H1 (cell line): Measurements from ENCODE around the gene NTN4. TPM values are rescaled to one million over a fixed set of nuclear protein-coding genes. Genes with fewer than 3 reads are reported as not detected.

Experiments
- ATF2 ChIP-seq: IDR thresholded peaks from 2 replicates; pipeline ENCODE4 v1.6.1; 2012; ENCODE audit warnings: low read length, inconsistent platforms
- CHD7 ChIP-seq: fragments of 300-600 bp; sonication (generic); IDR thresholded peaks from 2 replicates; pipeline ENCODE4 v1.7.1; 2012; ENCODE audit warnings: low read length, moderate library complexity, mild to moderate bottlenecking, inconsistent platforms; ENCODE audit not compliant: insufficient replicate concordance
- PHF8 ChIP-seq: fragments of 200-600 bp; sonication (generic); conservative IDR thresholded peaks from 2 replicates; pipeline ENCODE4 v1.7.1; 2012; ENCODE audit warnings: low read depth, mild to moderate bottlenecking, inconsistent platforms, low read length, moderate library complexity
- RXRA ChIP-seq: IDR thresholded peaks from 2 replicates; pipeline ENCODE4 v1.6.1; 2011; ENCODE audit warnings: low read depth, mild to moderate bottlenecking, low read length, moderate library complexity; ENCODE audit not compliant: insufficient read depth
- SAP30 ChIP-seq: fragments of 300-600 bp; sonication (generic); IDR thresholded peaks from 2 replicates; pipeline ENCODE4 v1.7.1; 2012; ENCODE audit warnings: low read length, moderate library complexity, mild to moderate bottlenecking, inconsistent platforms; ENCODE audit not compliant: insufficient read depth, insufficient replicate concordance
- TAF1 ChIP-seq: IDR thresholded peaks from 2 replicates; pipeline ENCODE4 v1.6.1; 2011; ENCODE audit warnings: mild to moderate bottlenecking, low read depth, low read length
- TEAD4 ChIP-seq: IDR thresholded peaks from 2 replicates; pipeline ENCODE4 v1.6.1; 2012; ENCODE audit warnings: low read depth, low read length, inconsistent platforms, mixed read lengths
- polyA plus RNA-seq, 7 experiments: library from polyadenylated mRNA; depleted of rRNA in 3 of 7; stranded (reverse) in 5 of 7; unstranded in 2 of 7; fragments of >200 nt in 5 of 7; fragments of 200-250 nt in 2 of 7; gene quantifications; 1 replicate in 5 of 7; 2 replicates in 1 of 7; 4 replicates in 1 of 7; pipeline versions ENCODE4 v1.2.1 to v1.2.3, GENCODE V29; 2011 to 2013; ENCODE audit warnings: missing spikeins in 2 of 7, mixed read lengths in 2 of 7
- total RNA-seq: library from RNA; stranded (reverse); fragmentation: NEBNext Ultra II Directional; extraction: Animal tissue kit (Norgen Biotek cat#: 25700); gene quantifications from 2 replicates; pipeline ENCODE4 v1.2.1, GENCODE V29; 2021

Gene NTN4
- total and polyA plus RNA-seq, 2 of the 8 experiments (the other 6 are each of a cell fraction or from before 2014, with no cell fraction given) = 0.74 to 1.3 TPM

GRCh38 chr12:95788637-95789036 is 1.9 kb downstream of the NTN4 start (continued):
- TF ChIP-seq CHD7 (no peak), ATF2 (no peak), TAF1 (no peak), RXRA (no peak), SAP30 (no peak), TEAD4 (no peak), PHF8 (no peak)
